ENCODE data around the gene CD1D. TPM values are rescaled to one million over a fixed set of nuclear protein-coding genes. Genes with fewer than 3 reads are reported as not detected.

Gene CD1D
- total RNA-seq, 2 experiments from 2014 or later: 3.3 to 5.7 TPM

DNA sequence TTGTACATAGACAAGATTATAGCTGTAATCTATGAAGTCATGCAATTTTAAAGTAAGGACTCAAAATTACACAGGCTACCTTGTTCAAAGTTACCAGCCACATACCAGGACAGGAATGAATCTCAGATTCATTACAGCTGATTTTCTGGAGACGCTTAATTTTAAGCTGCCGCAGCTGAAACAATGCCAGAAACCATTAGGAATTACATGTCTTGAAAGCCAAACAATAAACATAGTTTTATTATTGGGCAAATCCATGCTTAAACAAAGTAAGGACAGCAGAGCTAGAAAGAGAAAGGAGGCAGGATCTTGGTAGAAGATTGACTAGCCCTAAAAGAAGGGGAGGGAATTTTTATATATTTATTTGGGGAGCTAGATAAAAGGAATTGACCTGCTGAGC lies 19.2 kb upstream of the CD1D start:
- no peak overlapping the region for H3K4me3 ChIP-seq (ENCODE audit: low read depth, low read length, poor library complexity, severe bottlenecking)
- no peak overlapping the region for H2AFZ ChIP-seq (ENCODE audit: low read length)
- H3K27ac ChIP-seq (ENCODE audit: low read depth, low read length, poor library complexity, severe bottlenecking): no peak overlapping the region
- no peaks in the 10 kb centered on the region; the same call in 1 of the 2 replicates for H3K36me3 ChIP-seq (ENCODE audit: insufficient read depth, low read length)
- H3K79me2 ChIP-seq (ENCODE audit: insufficient read depth, low read depth, low read length): no peaks in the 10 kb centered on the region
- TF ChIP-seq, protein P1, sequence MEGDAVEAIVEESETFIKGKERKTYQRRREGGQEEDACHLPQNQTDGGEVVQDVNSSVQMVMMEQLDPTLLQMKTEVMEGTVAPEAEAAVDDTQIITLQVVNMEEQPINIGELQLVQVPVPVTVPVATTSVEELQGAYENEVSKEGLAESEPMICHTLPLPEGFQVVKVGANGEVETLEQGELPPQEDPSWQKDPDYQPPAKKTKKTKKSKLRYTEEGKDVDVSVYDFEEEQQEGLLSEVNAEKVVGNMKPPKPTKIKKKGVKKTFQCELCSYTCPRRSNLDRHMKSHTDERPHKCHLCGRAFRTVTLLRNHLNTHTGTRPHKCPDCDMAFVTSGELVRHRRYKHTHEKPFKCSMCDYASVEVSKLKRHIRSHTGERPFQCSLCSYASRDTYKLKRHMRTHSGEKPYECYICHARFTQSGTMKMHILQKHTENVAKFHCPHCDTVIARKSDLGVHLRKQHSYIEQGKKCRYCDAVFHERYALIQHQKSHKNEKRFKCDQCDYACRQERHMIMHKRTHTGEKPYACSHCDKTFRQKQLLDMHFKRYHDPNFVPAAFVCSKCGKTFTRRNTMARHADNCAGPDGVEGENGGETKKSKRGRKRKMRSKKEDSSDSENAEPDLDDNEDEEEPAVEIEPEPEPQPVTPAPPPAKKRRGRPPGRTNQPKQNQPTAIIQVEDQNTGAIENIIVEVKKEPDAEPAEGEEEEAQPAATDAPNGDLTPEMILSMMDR (conservative IDR thresholded peaks at IDR 0.05; ENCODE audit: low read length): no peak
- no peak for TF ChIP-seq EZH2phosphoT487 (IDR thresholded peaks at IDR 0.05; ENCODE audit: borderline replicate concordance, low read depth, low read length)
- intact Hi-C loops (cut with micrococcal nuclease; ENCODE audit: unreplicated experiment): no loop called here
- DNase-seq (ENCODE audit: low spot score): no peak
- H3K9me2 ChIP-seq (ENCODE audit: insufficient read depth, low read length): no peaks in the 10 kb centered on the region
- ChIA-PET CTCF (ENCODE audit: unreplicated experiment) (interaction anchor here (1.9 kb wide), 1 partner anchor 43 kb away, joined by 5 read pairs; no protein-coding TSS in a partner anchor), POLR2A (interaction anchor here (0.7 to 2.1 kb wide), 6 partner anchors 10 to 40 kb away, joined by 3 to 6 read pairs (median 4); no protein-coding TSS in a partner anchor)
- no peak overlapping the region for H3K4me2 ChIP-seq (ENCODE audit: low read length)
- no peaks in the 10 kb centered on the region for H4K20me1 ChIP-seq (ENCODE audit: insufficient read depth, low read length)
- peaks cover 32% of the 10 kb centered on the region for H3K4me1 ChIP-seq (ENCODE audit: insufficient read depth, low read length, poor library complexity, severe bottlenecking)
- BruUV-seq (replicated peaks): no TSS peak
- H3K9me3 ChIP-seq (ENCODE audit: low read length): peaks cover 12% of the 10 kb centered on the region; the same call in 1 of the 2 replicates

DNA sequence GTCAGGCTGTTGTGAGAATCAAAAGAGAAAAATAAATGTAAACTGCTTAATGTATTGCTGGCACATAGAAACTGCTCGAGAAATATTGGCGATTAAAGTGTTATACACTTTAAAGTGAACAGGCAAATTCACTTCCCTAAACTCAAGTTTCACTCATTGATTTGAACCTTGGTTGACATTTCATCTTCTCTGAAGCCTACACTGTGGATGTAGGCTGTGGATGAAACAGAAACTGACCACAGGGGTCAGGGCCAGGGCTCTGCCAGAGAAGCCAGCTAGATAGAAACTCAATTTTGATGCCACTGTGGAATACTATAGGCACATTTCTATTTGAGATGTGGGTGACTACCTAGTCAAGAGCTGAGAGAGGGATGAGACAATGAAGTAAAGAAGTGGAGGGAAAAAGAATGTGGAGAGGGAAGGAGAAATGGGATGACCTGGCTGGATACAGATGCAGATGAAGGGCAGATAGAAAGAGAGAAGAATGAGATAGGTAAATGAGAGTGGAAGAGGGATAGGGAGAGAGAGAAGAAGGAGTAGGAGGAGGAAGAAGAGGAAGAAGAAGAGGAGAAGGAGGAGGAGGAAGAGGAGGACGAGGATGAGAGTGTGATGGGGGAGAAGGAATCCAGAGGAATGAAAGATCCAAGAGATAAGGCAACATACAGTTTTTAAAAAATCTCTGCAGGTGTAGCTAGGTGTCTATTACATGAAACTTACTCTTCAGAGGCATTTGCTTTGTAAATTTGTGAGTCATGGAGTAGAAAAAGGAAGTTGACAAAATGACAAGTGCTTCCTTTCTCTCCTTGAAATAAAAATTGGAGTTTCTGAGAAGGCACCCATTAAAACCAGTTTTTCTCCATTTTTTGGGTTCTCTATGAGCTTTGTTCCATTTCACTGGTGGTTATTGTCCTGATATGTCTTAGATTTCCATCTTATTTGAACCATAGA lies 17.4 kb upstream of the CD1D start:
- Histone ChIP-seq H2AFZ (ENCODE audit: low read length) (peak overlapping the region; percentile 61), H3K79me2 (ENCODE audit: insufficient read depth, low read depth, low read length) (no peaks in the 10 kb centered on the region), H3K4me3 (ENCODE audit: low read depth, low read length, poor library complexity, severe bottlenecking) (peak overlapping the region; percentile 21), H3K36me3 (ENCODE audit: insufficient read depth, low read length) (no peaks in the 10 kb centered on the region; the same call in 1 of the 2 replicates), H3K4me2 (ENCODE audit: low read length) (peak overlapping the region; percentile 45), H3K9me2 (ENCODE audit: insufficient read depth, low read length) (no peaks in the 10 kb centered on the region), H3K27ac (ENCODE audit: low read depth, low read length, poor library complexity, severe bottlenecking) (no peak overlapping the region), H4K20me1 (ENCODE audit: insufficient read depth, low read length) (no peaks in the 10 kb centered on the region), H3K9me3 (ENCODE audit: low read length) (peaks cover 12% of the 10 kb centered on the region; the same call in 1 of the 2 replicates), H3K4me1 (ENCODE audit: insufficient read depth, low read length, poor library complexity, severe bottlenecking) (peaks cover 32% of the 10 kb centered on the region)
- intact Hi-C loops (cut with micrococcal nuclease; ENCODE audit: unreplicated experiment): no loop called here
- peak; percentile 30 for DNase-seq (ENCODE audit: low spot score)
- BruUV-seq (replicated peaks): no TSS peak
- ChIA-PET CTCF (ENCODE audit: unreplicated experiment) (interaction anchor here (1.9 kb wide), 1 partner anchor 41 kb away, joined by 5 read pairs; no protein-coding TSS in a partner anchor), POLR2A (interaction anchor here (0.9 to 1.5 kb wide), 5 partner anchors 9 to 15 kb away, joined by 3 to 6 read pairs (median 4); no protein-coding TSS in a partner anchor)
- TF ChIP-seq, protein P1 (conservative IDR thresholded peaks at IDR 0.05; ENCODE audit: low read length): no peak
- TF ChIP-seq EZH2phosphoT487 (IDR thresholded peaks at IDR 0.05; ENCODE audit: borderline replicate concordance, low read depth, low read length): no peak
